Lower leg skin (tissue), 3 donors: Measurements from ENCODE around the gene ADGB.

Experiments
- POLR2A ChIP-seq, 2 donors: fragments of 450-650 bp; IDR thresholded peaks; one replicate each; pipeline ENCODE4 v1.6.1; 2016 to 2017; ENCODE audit warnings: antibody characterized with exemption in 2 of 2, mild to moderate bottlenecking in 1 of 2, moderate library complexity in 1 of 2
- TF ChIP-seq, protein P1 (sequence below), 3 donors: fragments of 450-650 bp; IDR thresholded peaks; one replicate each; pipeline ENCODE4 v1.5.1; 2016; ENCODE audit warnings: antibody characterized with exemption in 3 of 3, mild to moderate bottlenecking in 3 of 3, moderate library complexity in 2 of 3

DNA sequence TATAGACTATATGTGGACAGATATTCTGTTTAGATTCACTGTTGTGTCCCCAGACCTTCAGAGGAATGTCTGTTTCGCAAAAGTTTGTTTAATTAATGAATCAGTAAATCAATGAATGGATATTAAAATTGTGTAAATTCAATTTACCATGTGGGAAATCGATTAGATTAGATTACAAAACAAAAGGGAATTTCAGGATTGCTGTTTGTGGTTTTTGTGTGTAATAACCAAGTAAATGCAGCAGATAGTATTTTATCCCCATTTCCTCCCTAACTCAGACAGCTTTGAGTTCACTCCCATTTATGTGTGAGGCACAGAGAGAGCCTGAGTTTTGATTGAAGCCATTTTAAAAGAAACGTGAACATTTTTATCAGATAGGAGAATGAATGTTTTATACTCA lies 214.8 kb downstream of the ADGB start:
- TF ChIP-seq, protein P1, sequence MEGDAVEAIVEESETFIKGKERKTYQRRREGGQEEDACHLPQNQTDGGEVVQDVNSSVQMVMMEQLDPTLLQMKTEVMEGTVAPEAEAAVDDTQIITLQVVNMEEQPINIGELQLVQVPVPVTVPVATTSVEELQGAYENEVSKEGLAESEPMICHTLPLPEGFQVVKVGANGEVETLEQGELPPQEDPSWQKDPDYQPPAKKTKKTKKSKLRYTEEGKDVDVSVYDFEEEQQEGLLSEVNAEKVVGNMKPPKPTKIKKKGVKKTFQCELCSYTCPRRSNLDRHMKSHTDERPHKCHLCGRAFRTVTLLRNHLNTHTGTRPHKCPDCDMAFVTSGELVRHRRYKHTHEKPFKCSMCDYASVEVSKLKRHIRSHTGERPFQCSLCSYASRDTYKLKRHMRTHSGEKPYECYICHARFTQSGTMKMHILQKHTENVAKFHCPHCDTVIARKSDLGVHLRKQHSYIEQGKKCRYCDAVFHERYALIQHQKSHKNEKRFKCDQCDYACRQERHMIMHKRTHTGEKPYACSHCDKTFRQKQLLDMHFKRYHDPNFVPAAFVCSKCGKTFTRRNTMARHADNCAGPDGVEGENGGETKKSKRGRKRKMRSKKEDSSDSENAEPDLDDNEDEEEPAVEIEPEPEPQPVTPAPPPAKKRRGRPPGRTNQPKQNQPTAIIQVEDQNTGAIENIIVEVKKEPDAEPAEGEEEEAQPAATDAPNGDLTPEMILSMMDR (IDR thresholded peaks at IDR 0.05), result no peak
- no peak for TF ChIP-seq POLR2A (IDR thresholded peaks at IDR 0.05)
